Measurements from ENCODE around the gene FNIP2. TPM values are rescaled to one million over a fixed set of nuclear protein-coding genes. Genes with fewer than 3 reads are reported as not detected.

Gene FNIP2
- total and polyA plus RNA-seq, 10 of the 15 experiments (the other 5 are each of a cell fraction or from before 2014, with no cell fraction given): 0.03 to 0.38 (median 0.15) TPM

GRCh38 chr4:158821228-158821971 lies 52.6 kb downstream of the FNIP2 start:
- ChIA-PET SMC1A (ENCODE audit: uncharacterized antibody, unreplicated experiment) (interaction anchor here (0.7 to 11.5 kb wide), 9 partner anchors 10 to 43 kb away, joined by 3 to 101 read pairs (median 8); no protein-coding TSS in a partner anchor), POLR2A (interaction anchor here (0.7 to 7.7 kb wide), 4 partner anchors 10 to 152 kb away, joined by 3 to 52 read pairs (median 4); partner anchors contain the start of gene C4orf46), RAD21 (ENCODE audit: unreplicated experiment) (interaction anchor here (1.0 to 4.4 kb wide), 3 partner anchors 11 to 98 kb away, joined by 3 to 25 read pairs (median 3); partner anchors contain the start of gene PPID), CTCF (interaction anchor here (0.8 to 1.9 kb wide), 6 partner anchors 10 to 41 kb away, joined by 3 to 9 read pairs (median 4); no protein-coding TSS in a partner anchor)
- H3K79me2 ChIP-seq (ENCODE audit: control insufficient read depth, insufficient read depth, low read length): no peaks in the 10 kb centered on the region; the same call in 1 of the 2 replicates
- H3K36me3 ChIP-seq (ENCODE audit: control insufficient read depth in 2 of 2, insufficient read depth in 2 of 2, low read length in 1 of 2): no peaks in the 10 kb centered on the region
- H3K4me2 ChIP-seq (ENCODE audit: control insufficient read depth, insufficient read depth): no peak overlapping the region
- H3K27me3 ChIP-seq (replicated peaks in 1 of 2; ENCODE audit: control insufficient read depth in 2 of 2, insufficient read depth in 2 of 2, low read length in 1 of 2): no peaks in the 10 kb centered on the region
- ATAC-seq (peak; percentile 42; the same call in 2 of the 3 replicates), FAIRE-seq (no peak), DNase-seq (ENCODE audit: low read depth, low spot score) (no peak)
- peaks cover 20% of the 10 kb centered on the region for H3K4me1 ChIP-seq (ENCODE audit: control insufficient read depth, insufficient read depth, low read length)
- no TSS peak for BruUV-seq (replicated peaks)
- 65% methylated on average over 4 of the region's 4 CpGs for WGBS (ENCODE audit: insufficient coverage, insufficient replicate concordance, low lambda C conversion rate, missing lambda C conversion rate)
- H3K27ac ChIP-seq (ENCODE audit: control insufficient read depth, insufficient read depth): no peak overlapping the region
- no peak overlapping the region for H3K9ac ChIP-seq (ENCODE audit: control insufficient read depth, insufficient read depth, low read length)
- no peak overlapping the region for H2AFZ ChIP-seq (ENCODE audit: control insufficient read depth, low read depth, low read length)
- intact Hi-C loops (cut with micrococcal nuclease; ENCODE audit: unreplicated experiment) (no loop called here), in situ Hi-C loops (cut with MboI) (no loop called here)
- no peaks in the 10 kb centered on the region for H3K9me3 ChIP-seq (replicated peaks; ENCODE audit: control insufficient read depth, insufficient read depth, low read length)
- H4K20me1 ChIP-seq (ENCODE audit: control insufficient read depth, insufficient read depth): no peaks in the 10 kb centered on the region
- no peak overlapping the region for H3K4me3 ChIP-seq
- TF ChIP-seq SMAD5 (IDR thresholded peaks at IDR 0.05; ENCODE audit: low read depth) (no peak), IRF4 (IDR thresholded peaks at IDR 0.05; ENCODE audit: low read depth, low read length) (peak; percentile 61; the same call in 1 of the 2 replicates), HDGF (IDR thresholded peaks at IDR 0.05) (no peak), CHD2 (IDR thresholded peaks at IDR 0.05; ENCODE audit: borderline replicate concordance, low read depth, low read length) (no peak), HDAC2 (IDR thresholded peaks at IDR 0.05) (no peak), RAD51 (IDR thresholded peaks at IDR 0.05) (no peak), ETV6 (conservative IDR thresholded peaks at IDR 0.05 in 1 of 2, IDR thresholded peaks at IDR 0.05 in 1 of 2; ENCODE audit: borderline replicate concordance in 1 of 2, low read depth in 1 of 2) (no peak), ZBTB33 (IDR thresholded peaks at IDR 0.05) (no peak), RAD21 (IDR thresholded peaks at IDR 0.05; ENCODE audit: insufficient read depth, low read depth, low read length) (no peak), POU2F2 (IDR thresholded peaks at IDR 0.05; ENCODE audit: borderline replicate concordance, low read depth, low read length) (peak; percentile 52; the same call in 1 of the 3 replicates), ATF7 (IDR thresholded peaks at IDR 0.05; ENCODE audit: low read depth) (peak; percentile 54; the same call in 1 of the 2 replicates), ZNF207 (IDR thresholded peaks at IDR 0.05; ENCODE audit: borderline replicate concordance) (no peak), USF2 (IDR thresholded peaks at IDR 0.05; ENCODE audit: borderline replicate concordance, low read depth, low read length) (no peak), ATF3 (IDR thresholded peaks at IDR 0.05; ENCODE audit: borderline replicate concordance, extremely low read depth, low read depth, low read length) (no peak), RUNX3 (IDR thresholded peaks at IDR 0.05; ENCODE audit: low read length) (peak; percentile 52), JUND (IDR thresholded peaks at IDR 0.05; ENCODE audit: low read depth, low read length) (0 out of 2 replicates have a peak, but pooled peaks have one; percentile 10), EGR1 (IDR thresholded peaks at IDR 0.05; ENCODE audit: borderline replicate concordance in 1 of 2, low read depth in 2 of 2, low read length in 2 of 2) (no peak)

Measured in GM12878 (cell line).